ENCODE results near the gene MTMR6.
A peak's percentile ranks its signal among the peaks of the same experiment; 100 is the strongest.

MTMR6 gene

GRCh38 chr13:25252225-25252624 lies 35.1 kb downstream of the MTMR6 start:
- DNase-seq (ENCODE audit: insufficient read length, low spot score) = no peak
- no peak for FAIRE-seq
- no peak for TF ChIP-seq TAF1 (IDR thresholded peaks at IDR 0.05; ENCODE audit: low read depth, low read length)
- TF ChIP-seq SPI1 (IDR thresholded peaks at IDR 0.05; ENCODE audit: low read depth, low read length) = no peak
- no peak for TF ChIP-seq POLR2A (IDR thresholded peaks at IDR 0.05; ENCODE audit: low read depth, low read length)
- TF ChIP-seq PAX5 (IDR thresholded peaks at IDR 0.05; ENCODE audit: insufficient read depth, low read length, severe bottlenecking) = no peak
- no peak for TF ChIP-seq POU2F2 (IDR thresholded peaks at IDR 0.05; ENCODE audit: low read depth, low read length)
- TF ChIP-seq POLR2AphosphoS5 (IDR thresholded peaks at IDR 0.05; ENCODE audit: low read depth, low read length) = no peak

GRCh38 chr13:25249001-25249543 lies 38.2 kb downstream of the MTMR6 start:
- TF ChIP-seq PAX5 (IDR thresholded peaks at IDR 0.05; ENCODE audit: insufficient read depth, low read length, severe bottlenecking) (no peak), POU2F2 (IDR thresholded peaks at IDR 0.05; ENCODE audit: low read depth, low read length) (no peak), SPI1 (IDR thresholded peaks at IDR 0.05; ENCODE audit: low read depth, low read length) (no peak), POLR2A (IDR thresholded peaks at IDR 0.05; ENCODE audit: low read depth, low read length) (no peak), TAF1 (IDR thresholded peaks at IDR 0.05; ENCODE audit: low read depth, low read length) (no peak), POLR2AphosphoS5 (IDR thresholded peaks at IDR 0.05; ENCODE audit: low read depth, low read length) (no peak)

GRCh38 chr13:25248071-25248470 lies 39.2 kb downstream of the MTMR6 start:
- TF ChIP-seq PAX5 (IDR thresholded peaks at IDR 0.05; ENCODE audit: insufficient read depth, low read length, severe bottlenecking) = no peak
- no peak for TF ChIP-seq TAF1 (IDR thresholded peaks at IDR 0.05; ENCODE audit: low read depth, low read length)
- TF ChIP-seq POU2F2 (IDR thresholded peaks at IDR 0.05; ENCODE audit: low read depth, low read length) = no peak
- no peak for TF ChIP-seq POLR2AphosphoS5 (IDR thresholded peaks at IDR 0.05; ENCODE audit: low read depth, low read length)
- no peak for TF ChIP-seq POLR2A (IDR thresholded peaks at IDR 0.05; ENCODE audit: low read depth, low read length)
- peak; percentile 22; the same call in 1 of the 2 replicates for TF ChIP-seq SPI1 (IDR thresholded peaks at IDR 0.05; ENCODE audit: low read depth, low read length)
- no peak for FAIRE-seq

More at GRCh38 chr13:25249001-25249543, 38.2 kb downstream of the MTMR6 start:
- FAIRE-seq (peak; percentile 82), DNase-seq (ENCODE audit: insufficient read length, low spot score) (peak; percentile 10)

GRCh38 chr13:25247360-25247759 lies 39.9 kb downstream of the MTMR6 start:
- TF ChIP-seq POU2F2 (IDR thresholded peaks at IDR 0.05; ENCODE audit: low read depth, low read length) (no peak), PAX5 (IDR thresholded peaks at IDR 0.05; ENCODE audit: insufficient read depth, low read length, severe bottlenecking) (no peak), POLR2AphosphoS5 (IDR thresholded peaks at IDR 0.05; ENCODE audit: low read depth, low read length) (no peak), POLR2A (IDR thresholded peaks at IDR 0.05; ENCODE audit: low read depth, low read length) (no peak), TAF1 (IDR thresholded peaks at IDR 0.05; ENCODE audit: low read depth, low read length) (no peak), SPI1 (IDR thresholded peaks at IDR 0.05; ENCODE audit: low read depth, low read length) (no peak)
- peak; percentile 60 for FAIRE-seq
- no peak for DNase-seq (ENCODE audit: insufficient read length, low spot score)

More at GRCh38 chr13:25248071-25248470, 39.2 kb downstream of the MTMR6 start:
- no peak for DNase-seq (ENCODE audit: insufficient read length, low spot score)

GRCh38 chr13:25244123-25244522 lies 43.2 kb downstream of the MTMR6 start:
- DNase-seq (ENCODE audit: insufficient read length, low spot score) (no peak), FAIRE-seq (no peak)
- TF ChIP-seq POLR2A (IDR thresholded peaks at IDR 0.05; ENCODE audit: low read depth, low read length) = no peak
- TF ChIP-seq SPI1 (IDR thresholded peaks at IDR 0.05; ENCODE audit: low read depth, low read length) = no peak
- no peak for TF ChIP-seq POU2F2 (IDR thresholded peaks at IDR 0.05; ENCODE audit: low read depth, low read length)
- TF ChIP-seq PAX5 (IDR thresholded peaks at IDR 0.05; ENCODE audit: insufficient read depth, low read length, severe bottlenecking) = no peak
- TF ChIP-seq TAF1 (IDR thresholded peaks at IDR 0.05; ENCODE audit: low read depth, low read length) = no peak
- no peak for TF ChIP-seq POLR2AphosphoS5 (IDR thresholded peaks at IDR 0.05; ENCODE audit: low read depth, low read length)

- TF ChIP-seq POLR2A (IDR thresholded peaks at IDR 0.05; ENCODE audit: low read depth, low read length) (no peak), POU2F2 (IDR thresholded peaks at IDR 0.05; ENCODE audit: low read depth, low read length) (no peak), SPI1 (IDR thresholded peaks at IDR 0.05; ENCODE audit: low read depth, low read length) (no peak), TAF1 (IDR thresholded peaks at IDR 0.05; ENCODE audit: low read depth, low read length) (no peak), POLR2AphosphoS5 (IDR thresholded peaks at IDR 0.05; ENCODE audit: low read depth, low read length) (no peak), PAX5 (IDR thresholded peaks at IDR 0.05; ENCODE audit: insufficient read depth, low read length, severe bottlenecking) (no peak)
- DNase-seq (ENCODE audit: insufficient read length, low spot score) (no peak), FAIRE-seq (no peak)
These were observed 44.3 kb downstream of the MTMR6 start for GRCh38 chr13:25242956-25243355.

GRCh38 chr13:25241007-25241406 lies 46.3 kb downstream of the MTMR6 start:
- TF ChIP-seq TAF1 (IDR thresholded peaks at IDR 0.05; ENCODE audit: low read depth, low read length) (no peak), PAX5 (IDR thresholded peaks at IDR 0.05; ENCODE audit: insufficient read depth, low read length, severe bottlenecking) (no peak), POU2F2 (IDR thresholded peaks at IDR 0.05; ENCODE audit: low read depth, low read length) (no peak), POLR2A (IDR thresholded peaks at IDR 0.05; ENCODE audit: low read depth, low read length) (no peak), POLR2AphosphoS5 (IDR thresholded peaks at IDR 0.05; ENCODE audit: low read depth, low read length) (no peak)
- FAIRE-seq = peak; percentile 40
- DNase-seq (ENCODE audit: insufficient read length, low spot score) = no peak

- no peak for DNase-seq (ENCODE audit: insufficient read length, low spot score)
- peak; percentile 41 for FAIRE-seq
- TF ChIP-seq SPI1 (IDR thresholded peaks at IDR 0.05; ENCODE audit: low read depth, low read length) = no peak
- TF ChIP-seq PAX5 (IDR thresholded peaks at IDR 0.05; ENCODE audit: insufficient read depth, low read length, severe bottlenecking) = no peak
- TF ChIP-seq POLR2A (IDR thresholded peaks at IDR 0.05; ENCODE audit: low read depth, low read length) = no peak
- TF ChIP-seq TAF1 (IDR thresholded peaks at IDR 0.05; ENCODE audit: low read depth, low read length) = no peak
- no peak for TF ChIP-seq POU2F2 (IDR thresholded peaks at IDR 0.05; ENCODE audit: low read depth, low read length)
- no peak for TF ChIP-seq POLR2AphosphoS5 (IDR thresholded peaks at IDR 0.05; ENCODE audit: low read depth, low read length)
These were observed 50.2 kb downstream of the MTMR6 start for GRCh38 chr13:25237083-25237482.

GRCh38 chr13:25233861-25234260 lies 53.4 kb downstream of the MTMR6 start:
- no peak for DNase-seq (ENCODE audit: insufficient read length, low spot score)
- TF ChIP-seq POU2F2 (IDR thresholded peaks at IDR 0.05; ENCODE audit: low read depth, low read length) = no peak
- TF ChIP-seq SPI1 (IDR thresholded peaks at IDR 0.05; ENCODE audit: low read depth, low read length) = no peak
- TF ChIP-seq POLR2AphosphoS5 (IDR thresholded peaks at IDR 0.05; ENCODE audit: low read depth, low read length) = no peak
- TF ChIP-seq PAX5 (IDR thresholded peaks at IDR 0.05; ENCODE audit: insufficient read depth, low read length, severe bottlenecking) = no peak
- no peak for TF ChIP-seq TAF1 (IDR thresholded peaks at IDR 0.05; ENCODE audit: low read depth, low read length)
- no peak for TF ChIP-seq POLR2A (IDR thresholded peaks at IDR 0.05; ENCODE audit: low read depth, low read length)
- no peak for FAIRE-seq
